GM12891 (cell line): ENCODE data around the gene MTMR4.
A peak's percentile ranks its signal among the peaks of the same experiment; 100 is the strongest.

Source experiments
- DNase-seq: peaks from one replicate; pipeline ENCODE4 v3.0.0; 2011; ENCODE audit warnings: low spot score; ENCODE audit not compliant: insufficient read length
- FAIRE-seq: peaks from 2 replicates; lab custom pipeline; 2011; peaks lifted over from hg19 to GRCh38; lab: Jason Lieb, UNC
- PAX5 ChIP-seq: IDR thresholded peaks from 2 replicates; pipeline ENCODE4 v1.6.1; 2011; ENCODE audit warnings: low read length, moderate library complexity, mild to moderate bottlenecking; ENCODE audit not compliant: insufficient read depth, severe bottlenecking
- POLR2A ChIP-seq: IDR thresholded peaks from 2 replicates; pipeline ENCODE4 v1.6.1; 2011; ENCODE audit warnings: low read depth, low read length, control low read depth
- POLR2AphosphoS5 ChIP-seq: IDR thresholded peaks from 2 replicates; pipeline ENCODE4 v1.6.1; 2011; ENCODE audit warnings: low read depth, low read length, control low read depth
- POU2F2 ChIP-seq: IDR thresholded peaks from 2 replicates; pipeline ENCODE4 v1.6.1; 2011; ENCODE audit warnings: low read depth, mild to moderate bottlenecking, control low read depth, low read length, moderate library complexity
- SPI1 ChIP-seq: IDR thresholded peaks from 2 replicates; pipeline ENCODE4 v1.6.1; 2011; ENCODE audit warnings: low read depth, low read length, control low read depth
- TAF1 ChIP-seq: IDR thresholded peaks from 2 replicates; pipeline ENCODE4 v1.6.1; 2011; ENCODE audit warnings: low read depth, low read length, control low read depth

MTMR4 gene

GRCh38 chr17:58476812-58477211 lies 37.6 kb downstream of the MTMR4 start:
- TF ChIP-seq PAX5: no peak
- no peak for TF ChIP-seq TAF1
- no peak for TF ChIP-seq SPI1
- TF ChIP-seq POU2F2: no peak
- no peak for TF ChIP-seq POLR2A
- DNase-seq: no peak
- no peak for FAIRE-seq

- DNase-seq: no peak
Measured at GRCh38 chr17:58475985-58476384, 38.5 kb downstream of the MTMR4 start.

GRCh38 chr17:58470356-58470755 lies 44.1 kb downstream of the MTMR4 start:
- DNase-seq: no peak
- TF ChIP-seq PAX5: no peak
- no peak for TF ChIP-seq POLR2AphosphoS5
- TF ChIP-seq SPI1: no peak
- TF ChIP-seq POU2F2: no peak
- TF ChIP-seq POLR2A: no peak
- no peak for TF ChIP-seq TAF1
- no peak for FAIRE-seq

More at GRCh38 chr17:58475985-58476384, 38.5 kb downstream of the MTMR4 start:
- no peak for FAIRE-seq
- no peak for TF ChIP-seq SPI1
- TF ChIP-seq TAF1: no peak
- TF ChIP-seq PAX5: no peak
- no peak for TF ChIP-seq POU2F2
- no peak for TF ChIP-seq POLR2AphosphoS5
- TF ChIP-seq POLR2A: no peak

- FAIRE-seq: no peak
- TF ChIP-seq POLR2A (no peak), POU2F2 (no peak), SPI1 (no peak), PAX5 (no peak), TAF1 (no peak), POLR2AphosphoS5 (no peak)
Measured at GRCh38 chr17:58468944-58469343, 45.5 kb downstream of the MTMR4 start.

GRCh38 chr17:58455491-58455890 lies 58.9 kb downstream of the MTMR4 start:
- DNase-seq (no peak), FAIRE-seq (no peak)
- no peak for TF ChIP-seq PAX5
- TF ChIP-seq POLR2AphosphoS5: no peak
- TF ChIP-seq SPI1: no peak
- no peak for TF ChIP-seq POU2F2
- no peak for TF ChIP-seq POLR2A
- TF ChIP-seq TAF1: no peak

More at GRCh38 chr17:58468944-58469343, 45.5 kb downstream of the MTMR4 start:
- DNase-seq: no peak

GRCh38 chr17:58452738-58453137 lies 61.7 kb downstream of the MTMR4 start:
- no peak for FAIRE-seq
- no peak for DNase-seq
- no peak for TF ChIP-seq POLR2AphosphoS5
- TF ChIP-seq POLR2A: no peak
- no peak for TF ChIP-seq TAF1
- TF ChIP-seq POU2F2: no peak
- TF ChIP-seq PAX5: no peak
- TF ChIP-seq SPI1: no peak

- TF ChIP-seq PAX5 (no peak), TAF1 (no peak), POLR2AphosphoS5 (no peak), POLR2A (no peak), SPI1 (no peak), POU2F2 (no peak)
- FAIRE-seq: peak; percentile 79
- DNase-seq: peak; percentile 35
Measured at GRCh38 chr17:58447039-58447975, 67.1 kb downstream of the MTMR4 start.

- FAIRE-seq (no peak), DNase-seq (no peak)
- TF ChIP-seq PAX5 (no peak), SPI1 (no peak)
Measured at GRCh38 chr17:58446086-58446485, 68.4 kb downstream of the MTMR4 start.
